Stimulated activated CD8-positive, alpha-beta memory T cell treated with anti-CD3 and anti-CD28 coated beads, Interleukin-7, amount 100 ng/mL, for 4 hours (primary cell): ENCODE results near the gene RNF2.

ENCODE experiments used
- DNase-seq, 2 donors: peaks; one replicate each; pipeline ENCODE4 v3.0.0-alpha.2; 2020; ENCODE audit warnings: low read depth in 2 of 2

Gene RNF2

GRCh38 chr1:185096531-185096930 lies 51.2 kb downstream of the RNF2 start:
- no peak for DNase-seq

- no peak for DNase-seq
Observed at GRCh38 chr1:185104083-185104482, 58.7 kb downstream of the RNF2 start.

- no peak for DNase-seq
Observed at GRCh38 chr1:185105121-185105520, 59.8 kb downstream of the RNF2 start.

- no peak for DNase-seq
Observed at GRCh38 chr1:185108321-185108720, 63.0 kb downstream of the RNF2 start.

GRCh38 chr1:185110145-185110544 lies 64.8 kb downstream of the RNF2 start:
- DNase-seq = no peak

GRCh38 chr1:185111873-185112272 lies 66.5 kb downstream of the RNF2 start:
- DNase-seq = no peak

GRCh38 chr1:185112356-185112755 lies 67.0 kb downstream of the RNF2 start:
- no peak for DNase-seq

- no peak for DNase-seq
Observed at GRCh38 chr1:185129708-185130107, 84.3 kb downstream of the RNF2 start.

- no peak for DNase-seq
Observed at GRCh38 chr1:185132534-185132933, 87.2 kb downstream of the RNF2 start.

- DNase-seq = no peak
Observed at GRCh38 chr1:185137896-185138545, 92.7 kb downstream of the RNF2 start.

GRCh38 chr1:185139246-185139645 lies 93.9 kb downstream of the RNF2 start:
- no peak for DNase-seq

GRCh38 chr1:185144233-185144632 lies 98.9 kb downstream of the RNF2 start:
- no peak for DNase-seq

- DNase-seq = no peak
Observed at GRCh38 chr1:185151215-185151614, 105.9 kb downstream of the RNF2 start.
